Stimulated activated naive CD8-positive, alpha-beta T cell treated with anti-CD3 and anti-CD28 coated beads, Interleukin-15, Interleukin-2, amounts not matched to agents 100 ng/mL and 50 ng/mL, for 24 hours (primary cell): Measurements from ENCODE around the gene TTC7B.
"Not testable (repeated sequence)": the region's sequence is repeated elsewhere in the genome, so short reads cannot be mapped to it uniquely, and the experiment has no call there.

Experiments used
- H3K27ac Mint-ChIP-seq: one replicate; pipeline ENCODE4 v1.8.0; 2021; ENCODE audit warnings: mild to moderate bottlenecking, mixed read lengths
- H3K27me3 Mint-ChIP-seq: one replicate; pipeline ENCODE4 v1.8.0; 2021; ENCODE audit warnings: mixed read lengths
- H3K36me3 Mint-ChIP-seq: one replicate; pipeline ENCODE4 v1.8.0; 2021; ENCODE audit warnings: low read depth, mixed read lengths
- H3K4me1 Mint-ChIP-seq: one replicate; pipeline ENCODE4 v1.8.0; 2021; ENCODE audit warnings: low read depth, mixed read lengths
- H3K4me3 Mint-ChIP-seq: one replicate; pipeline ENCODE4 v1.8.0; 2021; ENCODE audit warnings: mild to moderate bottlenecking, mixed read lengths
- H3K9me3 Mint-ChIP-seq: one replicate; pipeline ENCODE4 v1.8.0; 2021; ENCODE audit warnings: mixed read lengths

TTC7B gene

GRCh38 chr14:90839889-90840266, 23.6 kb upstream of the TTC7B start:
- no peaks in the 10 kb centered on the region for H3K36me3 Mint-ChIP-seq

GRCh38 chr14:90839024-90839888, 23.0 kb upstream of the TTC7B start:
- no peaks in the 10 kb centered on the region for H3K9me3 Mint-ChIP-seq
- H3K27me3 Mint-ChIP-seq: peaks cover 10% of the 10 kb centered on the region
- H3K4me3 Mint-ChIP-seq: no peak overlapping the region
- H3K27ac Mint-ChIP-seq: no peak overlapping the region
- peaks cover 13% of the 10 kb centered on the region for H3K4me1 Mint-ChIP-seq
- H3K36me3 Mint-ChIP-seq: no peaks in the 10 kb centered on the region

More at GRCh38 chr14:90839889-90840266, 23.6 kb upstream of the TTC7B start:
- H3K4me1 Mint-ChIP-seq: peaks cover 13% of the 10 kb centered on the region
- no peak overlapping the region for H3K27ac Mint-ChIP-seq
- peaks cover 8% of the 10 kb centered on the region for H3K27me3 Mint-ChIP-seq
- no peak overlapping the region for H3K4me3 Mint-ChIP-seq
- no peaks in the 10 kb centered on the region for H3K9me3 Mint-ChIP-seq

DNA sequence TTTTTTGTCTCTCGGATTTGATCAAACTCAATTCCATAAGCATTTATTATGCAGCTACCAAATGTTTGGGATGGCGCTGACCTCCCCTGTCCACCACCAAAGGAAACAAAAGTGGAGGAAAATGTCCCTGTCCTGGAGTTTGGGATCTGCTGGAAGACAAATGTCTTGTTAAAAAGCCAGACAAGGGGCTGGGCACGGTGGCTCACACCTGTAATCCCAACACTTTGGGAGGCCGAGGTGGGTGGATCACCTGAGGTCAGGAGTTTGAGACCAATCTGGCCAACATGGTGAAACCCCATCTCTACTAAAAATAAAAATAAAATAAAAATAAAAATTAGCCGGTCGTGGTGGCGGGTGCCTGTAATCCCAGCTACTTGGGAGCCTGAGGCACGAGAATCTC, 22.3 kb upstream of the TTC7B start:
- not testable (repeated sequence) for H3K9me3 Mint-ChIP-seq, H3K27ac Mint-ChIP-seq, H3K36me3 Mint-ChIP-seq, H3K4me3 Mint-ChIP-seq
- Mint-ChIP-seq H3K4me1 (peaks cover 13% of the 10 kb centered on the region), H3K27me3 (peaks cover 10% of the 10 kb centered on the region)

- Mint-ChIP-seq H3K4me1 (peaks cover 13% of the 10 kb centered on the region), H3K9me3 (no peaks in the 10 kb centered on the region), H3K27me3 (peaks cover 10% of the 10 kb centered on the region), H3K27ac (no peak overlapping the region), H3K4me3 (no peak overlapping the region), H3K36me3 (peaks cover 3% of the 10 kb centered on the region)
Observed at GRCh38 chr14:90837355-90837754, 21.1 kb upstream of the TTC7B start.

- Mint-ChIP-seq H3K27ac (no peak overlapping the region), H3K27me3 (peaks cover 10% of the 10 kb centered on the region), H3K9me3 (no peaks in the 10 kb centered on the region), H3K4me3 (no peak overlapping the region), H3K36me3 (peaks cover 3% of the 10 kb centered on the region), H3K4me1 (peaks cover 13% of the 10 kb centered on the region)
Observed at GRCh38 chr14:90836692-90837063, 20.4 kb upstream of the TTC7B start.

DNA sequence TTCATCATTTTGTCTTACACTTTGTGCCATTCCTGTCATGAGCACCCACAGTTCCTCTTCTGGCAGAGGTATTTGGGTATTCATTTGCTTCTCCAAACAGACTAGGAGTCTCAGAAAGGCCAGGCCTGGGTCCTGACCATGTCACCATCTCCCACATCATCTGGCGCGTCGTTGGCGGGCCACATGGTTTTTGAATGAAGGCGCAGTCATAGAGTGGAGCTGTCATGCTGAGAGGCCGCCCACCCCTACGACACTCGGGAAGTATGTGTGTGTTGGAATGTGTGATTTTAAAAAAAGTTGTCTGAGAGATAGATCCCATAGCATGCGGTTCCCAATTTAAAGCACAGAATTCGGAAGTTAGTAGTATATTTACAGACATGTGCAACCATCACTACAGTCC, 15.6 kb upstream of the TTC7B start:
- H3K27ac Mint-ChIP-seq: no peak overlapping the region
- peaks cover 34% of the 10 kb centered on the region for H3K4me1 Mint-ChIP-seq
- no peaks in the 10 kb centered on the region for H3K9me3 Mint-ChIP-seq
- peaks cover 3% of the 10 kb centered on the region for H3K36me3 Mint-ChIP-seq
- H3K4me3 Mint-ChIP-seq: no peak overlapping the region
- H3K27me3 Mint-ChIP-seq: peaks cover 10% of the 10 kb centered on the region

- Mint-ChIP-seq H3K4me3 (no peak overlapping the region), H3K27me3 (peaks cover 10% of the 10 kb centered on the region), H3K27ac (no peak overlapping the region)
Observed at GRCh38 chr14:90830931-90831701, 14.9 kb upstream of the TTC7B start.

GRCh38 chr14:90829677-90830076, 13.4 kb upstream of the TTC7B start:
- Mint-ChIP-seq H3K27ac (no peak overlapping the region), H3K27me3 (no peaks in the 10 kb centered on the region), H3K36me3 (peaks cover 3% of the 10 kb centered on the region), H3K4me3 (no peak overlapping the region), H3K9me3 (no peaks in the 10 kb centered on the region), H3K4me1 (peaks cover 22% of the 10 kb centered on the region)

More at GRCh38 chr14:90830931-90831701, 14.9 kb upstream of the TTC7B start:
- Mint-ChIP-seq H3K4me1 (peaks cover 29% of the 10 kb centered on the region), H3K9me3 (no peaks in the 10 kb centered on the region), H3K36me3 (peaks cover 3% of the 10 kb centered on the region)

DNA sequence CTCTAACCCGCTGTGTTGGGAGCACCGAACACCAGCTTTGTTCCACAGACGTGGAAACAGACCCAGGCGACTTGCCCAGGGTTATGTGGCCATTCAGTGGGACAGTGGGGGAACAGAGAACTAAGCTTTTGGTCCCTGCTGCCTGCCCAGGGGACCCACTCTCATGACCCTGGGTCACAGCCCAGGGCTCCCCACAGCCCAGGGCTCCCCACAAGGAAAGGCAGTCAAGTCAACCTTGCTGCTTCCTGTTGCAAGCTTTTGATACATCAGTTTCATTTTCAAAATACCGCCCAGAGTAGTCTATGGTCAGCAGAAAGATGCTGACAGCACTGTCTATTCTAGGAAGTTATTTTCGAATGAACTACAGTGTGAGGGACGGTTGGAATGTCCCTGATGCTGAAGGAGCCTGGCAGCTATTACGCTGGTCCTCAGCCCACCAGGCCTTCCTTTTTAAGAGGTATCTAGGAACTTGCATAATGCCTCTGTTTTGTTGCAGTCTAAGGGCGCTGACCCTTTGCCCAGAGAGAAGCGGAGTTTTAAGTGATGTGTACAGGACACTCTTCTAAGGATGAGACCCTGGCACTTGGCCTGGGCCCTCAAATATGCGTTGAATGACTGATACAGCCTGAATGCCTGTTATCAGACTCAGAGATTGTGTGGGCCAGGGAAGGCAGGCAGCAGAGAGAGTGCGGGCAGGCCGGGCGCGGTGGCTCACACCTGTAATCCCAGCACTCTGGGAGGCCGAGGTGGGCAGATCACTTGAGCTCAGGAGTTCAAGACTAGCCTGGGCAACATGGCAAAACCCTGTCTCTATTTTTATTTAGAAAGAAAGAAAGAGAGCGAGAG, 12.6 kb upstream of the TTC7B start:
- peaks cover under 1% of the 10 kb centered on the region for H3K36me3 Mint-ChIP-seq
- peaks cover 22% of the 10 kb centered on the region for H3K4me1 Mint-ChIP-seq
- H3K27me3 Mint-ChIP-seq: no peaks in the 10 kb centered on the region

GRCh38 chr14:90827919-90828610, 11.8 kb upstream of the TTC7B start:
- Mint-ChIP-seq H3K4me1 (peaks cover 22% of the 10 kb centered on the region), H3K4me3 (peak overlapping the region; percentile 78), H3K36me3 (no peaks in the 10 kb centered on the region), H3K27ac (peak overlapping the region; percentile 84), H3K27me3 (no peaks in the 10 kb centered on the region), H3K9me3 (peaks cover 6% of the 10 kb centered on the region)

More for the DNA sequence above, 12.6 kb upstream of the TTC7B start:
- peak overlapping the region; percentile 84 for H3K27ac Mint-ChIP-seq
- H3K4me3 Mint-ChIP-seq: peak overlapping the region; percentile 78
- peaks cover 4% of the 10 kb centered on the region for H3K9me3 Mint-ChIP-seq

DNA sequence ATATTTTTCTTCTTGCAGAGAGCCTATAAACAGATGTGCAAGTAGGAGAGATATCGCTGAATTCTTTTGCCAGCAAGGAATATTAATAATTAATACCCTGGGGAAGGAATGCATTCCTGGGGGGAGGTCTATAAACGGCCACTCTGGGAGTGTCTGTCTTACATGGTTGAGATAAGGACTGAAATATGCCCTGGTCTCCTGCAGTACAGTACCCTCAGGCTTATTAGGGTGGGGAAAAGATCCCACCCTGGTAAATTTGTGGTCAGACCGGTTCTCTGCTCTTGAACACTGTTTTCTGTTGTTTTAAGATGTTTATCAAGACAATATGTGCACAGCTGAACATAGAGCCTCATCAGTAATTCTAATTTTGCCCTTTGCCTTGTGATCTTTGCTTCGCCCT, 7.3 kb upstream of the TTC7B start:
- H3K4me1 Mint-ChIP-seq: peaks cover 20% of the 10 kb centered on the region
- not testable (repeated sequence) for H3K27me3 Mint-ChIP-seq, H3K27ac Mint-ChIP-seq, H3K9me3 Mint-ChIP-seq, H3K4me3 Mint-ChIP-seq, H3K36me3 Mint-ChIP-seq

DNA sequence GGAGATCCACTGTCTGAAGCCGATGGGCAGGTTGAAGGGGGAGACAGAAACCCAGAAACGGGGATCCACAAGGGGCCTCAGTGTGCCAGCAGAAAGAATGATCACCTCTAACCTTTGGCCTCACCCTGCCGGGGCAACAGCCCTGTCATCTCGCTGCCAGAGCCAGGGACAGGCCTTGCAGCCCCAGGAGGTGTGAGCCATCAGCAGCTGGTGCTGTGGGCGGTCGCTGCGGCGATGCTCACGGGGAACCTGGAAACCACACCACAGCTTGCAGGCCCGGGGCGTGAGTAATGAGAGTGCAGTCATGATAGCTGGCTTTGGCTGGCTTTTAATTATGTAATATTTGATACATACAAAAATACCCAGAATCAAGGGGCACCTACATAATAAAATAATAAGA, 4.7 kb upstream of the TTC7B start:
- Mint-ChIP-seq H3K4me1 (peaks cover 10% of the 10 kb centered on the region), H3K27ac (peak overlapping the region; percentile 73), H3K27me3 (peaks cover 4% of the 10 kb centered on the region), H3K9me3 (peaks cover 6% of the 10 kb centered on the region), H3K36me3 (no peaks in the 10 kb centered on the region), H3K4me3 (no peak overlapping the region)

GRCh38 chr14:90819734-90820393, 3.6 kb upstream of the TTC7B start:
- peaks cover 12% of the 10 kb centered on the region for H3K27me3 Mint-ChIP-seq
- H3K4me1 Mint-ChIP-seq: peaks cover 14% of the 10 kb centered on the region
- no peaks in the 10 kb centered on the region for H3K36me3 Mint-ChIP-seq
- peaks cover 6% of the 10 kb centered on the region for H3K9me3 Mint-ChIP-seq
- no peak overlapping the region for H3K4me3 Mint-ChIP-seq
- no peak overlapping the region for H3K27ac Mint-ChIP-seq

- H3K27me3 Mint-ChIP-seq: peaks cover 13% of the 10 kb centered on the region
- H3K36me3 Mint-ChIP-seq: no peaks in the 10 kb centered on the region
- no peak overlapping the region for H3K27ac Mint-ChIP-seq
- H3K4me3 Mint-ChIP-seq: no peak overlapping the region
- H3K9me3 Mint-ChIP-seq: peaks cover under 1% of the 10 kb centered on the region
- H3K4me1 Mint-ChIP-seq: peaks cover 14% of the 10 kb centered on the region
Observed at GRCh38 chr14:90818715-90819114, 2.5 kb upstream of the TTC7B start.
